H1 (cell line): ENCODE measurements around the gene CATSPERD. TPM values are rescaled to one million over a fixed set of nuclear protein-coding genes. Genes with fewer than 3 reads are reported as not detected.

Experiments used
- CTCF ChIA-PET: fragments of 300-600 bp; sonication (Branson Sonifier 250); formaldehyde crosslinking; loops from one replicate; lab custom pipeline; 2021; ENCODE audit not compliant: partially characterized antibody; lab: Charles Lee
- POLR2A ChIA-PET: fragments of 300-600 bp; sonication (Branson Sonifier 250); formaldehyde crosslinking; loops from one replicate; lab custom pipeline; 2021; ENCODE audit warnings: inconsistent platforms; ENCODE audit not compliant: partially characterized antibody; lab: Charles Lee
- DNase-seq, 2 experiments: peaks; one replicate each; pipeline versions ENCODE4 v3.0.0 to v3.0.0-alpha.2; 2010 to 2022; ENCODE audit warnings: low spot score in 2 of 2, low read depth in 1 of 2, mixed read lengths in 1 of 2
- FAIRE-seq: peaks from 2 replicates; lab custom pipeline; 2011; peaks lifted over from hg19 to GRCh38; lab: Jason Lieb, UNC
- H2AFZ ChIP-seq: 2 replicates; pipeline ENCODE4 v1.8.1; 2012; ENCODE audit warnings: low read length, inconsistent platforms
- H2AK5ac ChIP-seq: 2 replicates; pipeline ENCODE4 v1.6.1; 2013; ENCODE audit warnings: low read depth, low read length
- H2BK120ac ChIP-seq: replicated peaks from 2 replicates; pipeline ENCODE3; 2013; ENCODE audit warnings: low read depth, low read length, inconsistent platforms
- H2BK12ac ChIP-seq: 2 replicates; pipeline ENCODE4 v1.6.1; 2013; ENCODE audit warnings: low read depth, low read length
- H2BK15ac ChIP-seq: 2 replicates; pipeline ENCODE4 v1.6.1; 2013; ENCODE audit warnings: low read length
- H2BK20ac ChIP-seq: 2 replicates; pipeline ENCODE4 v1.6.1; 2013; ENCODE audit warnings: low read length
- H2BK5ac ChIP-seq: 2 replicates; pipeline ENCODE4 v1.6.1; 2013; ENCODE audit warnings: low read depth, low read length
- H3K14ac ChIP-seq: 2 replicates; pipeline ENCODE4 v1.6.1; 2013; ENCODE audit warnings: inconsistent platforms; ENCODE audit not compliant: insufficient read length
- H3K18ac ChIP-seq: 2 replicates; pipeline ENCODE4 v1.6.1; 2013; ENCODE audit warnings: low read length; ENCODE audit errors: extremely low read depth
- H3K23ac ChIP-seq: 2 replicates; pipeline ENCODE4 v1.6.1; 2013; ENCODE audit warnings: inconsistent platforms; ENCODE audit not compliant: insufficient read length
- H3K23me2 ChIP-seq: 2 replicates; pipeline ENCODE4 v1.6.1; 2013; ENCODE audit warnings: low read depth, low read length
- H3K27ac ChIP-seq: 2 replicates; pipeline ENCODE4 v1.6.1; 2011; ENCODE audit warnings: low read depth, low read length, inconsistent platforms
- H3K27me3 ChIP-seq, 4 experiments: replicated peaks in 1 of 4; 1 replicate in 1 of 4; 2 replicates in 3 of 4; pipeline versions ENCODE4 v1.6.1 to v1.8.1; 2011 to 2013; ENCODE audit warnings: low read length in 3 of 4, mild to moderate bottlenecking in 3 of 4, inconsistent platforms in 2 of 4, mixed read lengths in 2 of 4, moderate library complexity in 1 of 4; ENCODE audit not compliant: control insufficient read depth in 3 of 4, insufficient read depth in 3 of 4; ENCODE audit errors: extremely low read depth in 1 of 4
- H3K36me3 ChIP-seq, 4 experiments: 2 replicates each; pipeline versions ENCODE4 v1.6.1 to v1.8.1; 2011 to 2013; ENCODE audit warnings: mild to moderate bottlenecking in 4 of 4, low read length in 3 of 4, moderate library complexity in 2 of 4, control low read depth in 1 of 4, inconsistent platforms in 1 of 4; ENCODE audit not compliant: insufficient read depth in 4 of 4, control insufficient read depth in 2 of 4
- H3K4ac ChIP-seq: replicated peaks from 2 replicates; pipeline ENCODE3; 2013; ENCODE audit warnings: low read length, low read depth, mixed read lengths, inconsistent platforms; ENCODE audit not compliant: insufficient read length
- H3K4me1 ChIP-seq, 4 experiments: replicated peaks in 1 of 4; 1 replicate in 1 of 4; 2 replicates in 3 of 4; pipeline versions ENCODE4 v1.6.1 to v1.8.1; 2011 to 2013; ENCODE audit warnings: low read length in 3 of 4, inconsistent platforms in 2 of 4, mixed read lengths in 1 of 4; ENCODE audit not compliant: insufficient read depth in 4 of 4, control insufficient read depth in 3 of 4
- H3K4me2 ChIP-seq, 2 experiments: 2 replicates each; pipeline versions ENCODE4 v1.6.1 to v1.8.1; 2011 to 2013; ENCODE audit warnings: low read depth in 2 of 2, low read length in 2 of 2, control low read depth in 1 of 2, inconsistent platforms in 1 of 2, mild to moderate bottlenecking in 1 of 2; ENCODE audit not compliant: insufficient read depth in 1 of 2
- H3K4me3 ChIP-seq, 4 experiments: fragments of 200-600, 300-600 bp in 1 of 4; sonication (generic), shearing (Covaris generic), sonication (Bioruptor Twin) in 1 of 4; 2 replicates each; pipeline versions ENCODE4 v1.5.1 to v1.8.1; 2011 to 2016; ENCODE audit warnings: low read length in 4 of 4, low read depth in 3 of 4, control low read depth in 2 of 4, inconsistent platforms in 2 of 4, mild to moderate bottlenecking in 2 of 4, mixed read lengths in 1 of 4, moderate library complexity in 1 of 4; ENCODE audit not compliant: insufficient read depth in 2 of 4; ENCODE audit errors: extremely low read depth in 1 of 4
- H3K56ac ChIP-seq: replicated peaks from 2 replicates; pipeline ENCODE3; 2013; ENCODE audit warnings: low read depth, mild to moderate bottlenecking, mixed read lengths, low read length, inconsistent platforms; ENCODE audit not compliant: insufficient read length
- H3K79me1 ChIP-seq: 2 replicates; pipeline ENCODE4 v1.6.1; 2013; ENCODE audit warnings: low read depth, low read length, control low read depth
- H3K79me2 ChIP-seq, 2 experiments: 2 replicates each; pipeline versions ENCODE4 v1.6.1 to v1.8.1; 2012 to 2013; ENCODE audit warnings: low read length in 2 of 2, mild to moderate bottlenecking in 2 of 2, inconsistent platforms in 1 of 2; ENCODE audit not compliant: insufficient read depth in 2 of 2, control insufficient read depth in 1 of 2
- H3K9ac ChIP-seq, 4 experiments: replicated peaks in 1 of 4; 1 replicate in 1 of 4; 2 replicates in 3 of 4; pipeline versions ENCODE4 v1.6.1 to v1.8.1; 2011 to 2013; ENCODE audit warnings: low read depth in 3 of 4, low read length in 3 of 4, control low read depth in 2 of 4, mild to moderate bottlenecking in 2 of 4, moderate library complexity in 2 of 4, inconsistent platforms in 1 of 4; ENCODE audit errors: extremely low read depth in 1 of 4
- H3K9me3 ChIP-seq, 2 experiments: 2 replicates each; pipeline versions ENCODE4 v1.6.1 to v1.8.1; 2012 to 2013; ENCODE audit warnings: mild to moderate bottlenecking in 2 of 2, moderate library complexity in 2 of 2, control low read depth in 1 of 2, inconsistent platforms in 1 of 2, low read depth in 1 of 2, low read length in 1 of 2, mixed read lengths in 1 of 2; ENCODE audit not compliant: insufficient read depth in 2 of 2
- H4K20me1 ChIP-seq, 2 experiments: replicated peaks in 1 of 2; 2 replicates each; pipeline versions ENCODE3 to v1.8.1; 2011 to 2013; ENCODE audit warnings: inconsistent platforms in 2 of 2, low read length in 2 of 2, mild to moderate bottlenecking in 1 of 2; ENCODE audit not compliant: insufficient read depth in 2 of 2, control insufficient read depth in 1 of 2
- H4K5ac ChIP-seq: 2 replicates; pipeline ENCODE4 v1.6.1; 2013; ENCODE audit warnings: low read length, low read depth, mixed read lengths, inconsistent platforms; ENCODE audit not compliant: insufficient read length
- H4K8ac ChIP-seq: 2 replicates; pipeline ENCODE4 v1.8.0; 2013; ENCODE audit warnings: mild to moderate bottlenecking, moderate library complexity, low read length, inconsistent platforms; ENCODE audit not compliant: insufficient read depth; ENCODE audit errors: extremely low read depth
- H4K91ac ChIP-seq: replicated peaks from 2 replicates; pipeline ENCODE3; 2013; ENCODE audit warnings: low read length, mixed read lengths, inconsistent platforms; ENCODE audit not compliant: insufficient read length
- KDM1A ChIP-seq: fragments of 200-600, 300-600 bp; sonication (generic); IDR thresholded peaks from 2 replicates; pipeline ENCODE4 v1.7.1; 2016; ENCODE audit warnings: mild to moderate bottlenecking, low read length, borderline replicate concordance
- MAFK ChIP-seq: IDR thresholded peaks from 2 replicates; pipeline ENCODE4 v1.6.1; 2012; ENCODE audit warnings: low read depth, mild to moderate bottlenecking, improper control_type of control experiment, low read length
- SIRT6 ChIP-seq: IDR thresholded peaks from one replicate; pipeline ENCODE4 v1.7.1; 2012; ENCODE audit warnings: low read length, inconsistent platforms
- TCF12 ChIP-seq: IDR thresholded peaks from 2 replicates; pipeline ENCODE4 v1.6.1; 2011; ENCODE audit warnings: low read depth, mild to moderate bottlenecking, low read length
- WGBS, 2 experiments: shearing (Covaris generic) in 1 of 2; methylation state at CpG; one replicate each; pipeline versions ENCODE4 v1.1.6 to v1.1.7; 2013 to 2015; ENCODE audit warnings: low lambda C conversion rate in 2 of 2, mixed read lengths in 2 of 2, inconsistent platforms in 1 of 2, low coverage in 1 of 2, missing lambda C conversion rate in 1 of 2; ENCODE audit not compliant: insufficient replicate concordance in 2 of 2, insufficient coverage in 1 of 2, insufficient read length in 1 of 2; ENCODE audit errors: extremely low coverage in 1 of 2, missing lambda C conversion rate in 1 of 2; 5-methylcytosine and 5-hydroxymethylcytosine counted together
- polyA plus RNA-seq, 7 experiments: library from polyadenylated mRNA; depleted of rRNA in 3 of 7; stranded (reverse) in 5 of 7; unstranded in 2 of 7; fragments of >200 nt in 5 of 7; fragments of 200-250 nt in 2 of 7; gene quantifications; 1 replicate in 5 of 7; 2 replicates in 1 of 7; 4 replicates in 1 of 7; pipeline versions ENCODE4 v1.2.1 to v1.2.3, GENCODE V29; 2011 to 2013; ENCODE audit warnings: missing spikeins in 2 of 7, mixed read lengths in 2 of 7
- total RNA-seq: library from RNA; stranded (reverse); fragmentation: NEBNext Ultra II Directional; extraction: Animal tissue kit (Norgen Biotek cat#: 25700); gene quantifications from 2 replicates; pipeline ENCODE4 v1.2.1, GENCODE V29; 2021
- TF ChIP-seq, protein P1 (sequence below): IDR thresholded peaks from 2 replicates; pipeline ENCODE4 v1.6.1; 2012; ENCODE audit warnings: inconsistent platforms
- TF ChIP-seq, protein P2 (sequence below): IDR thresholded peaks from 2 replicates; pipeline ENCODE4 v1.6.1; 2011; ENCODE audit warnings: low read depth, mild to moderate bottlenecking, low read length; ENCODE audit not compliant: insufficient read depth

CATSPERD gene
- total and polyA plus RNA-seq, 2 of the 8 experiments (the other 6 are each of a cell fraction or from before 2014, with no cell fraction given): 0.12 TPM; not detected in 1

DNA sequence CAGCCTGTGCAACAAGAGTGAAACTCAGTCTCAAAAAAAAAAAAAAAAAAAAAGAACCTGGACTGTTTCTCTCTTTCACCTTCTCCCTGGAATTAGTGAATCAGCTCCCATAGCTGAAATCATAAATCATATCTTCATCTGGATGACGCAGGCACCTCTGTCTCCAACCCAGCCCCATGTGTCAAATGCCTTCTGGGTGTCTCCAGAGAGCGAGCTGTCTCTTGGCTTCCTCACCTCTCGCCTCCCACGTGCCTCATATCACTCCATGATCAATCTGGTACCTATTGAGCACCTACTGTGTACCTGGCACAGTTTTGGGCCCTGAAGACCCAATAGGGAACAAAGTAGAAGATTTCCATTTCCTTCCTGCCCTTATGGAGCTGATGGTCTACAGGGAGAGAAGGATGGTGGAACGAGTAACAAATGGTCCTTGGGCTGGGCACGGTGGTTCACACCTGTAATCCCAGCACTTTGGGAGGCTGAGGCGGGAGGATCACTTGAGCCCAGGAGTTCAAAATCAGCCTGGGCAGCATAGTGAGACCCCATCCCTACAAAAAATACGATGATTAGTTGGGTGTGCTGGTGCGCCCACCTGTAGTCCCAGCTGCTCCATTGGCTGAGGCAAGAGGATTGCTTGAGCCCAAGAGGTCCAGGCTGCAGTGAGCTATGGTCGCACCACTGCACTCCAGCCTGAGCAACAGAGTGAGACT, 37.1 kb upstream of the CATSPERD start:
- Histone ChIP-seq H3K27ac (no peak overlapping the region), H2AFZ (no peak overlapping the region), H2BK15ac (no peak overlapping the region), H3K36me3 (0 out of 8 replicates have a peak, but pooled peaks cover 0 to 2% (median 0%) of the 10 kb centered on the region in 4 experiments), H4K20me1 (peaks cover 0 to 10% of the 10 kb centered on the region in 2 experiments), H3K14ac (no peak overlapping the region), H3K23me2 (peaks cover 18% of the 10 kb centered on the region; the same call in 1 of the 2 replicates), H2BK120ac (no peak overlapping the region), H3K23ac (no peak overlapping the region), H3K27me3 (no peaks in the 10 kb centered on the region), H3K9me3 (no peaks in the 10 kb centered on the region), H3K79me1 (0 out of 2 replicates have a peak, but pooled peaks cover 3% of the 10 kb centered on the region), H4K8ac (no peak overlapping the region), H3K4ac (no peak overlapping the region), H3K4me1 (peaks cover 0 to 16% (median 2%) of the 10 kb centered on the region in 4 experiments; a peak in 5 of 7 replicates), H3K9ac (no peak overlapping the region), H2BK20ac (no peak overlapping the region), H3K79me2 (no peaks in the 10 kb centered on the region), H2BK5ac (no peak overlapping the region), H3K18ac (no peak overlapping the region), H4K91ac (no peak overlapping the region), H3K56ac (no peak overlapping the region), H2AK5ac (no peak overlapping the region), H3K4me3 (no peak overlapping the region), H2BK12ac (no peak overlapping the region), H3K4me2 (no peak overlapping the region), H4K5ac (no peak overlapping the region)
- 83% methylated on average over 10 of the region's 10 CpGs; no CpG with 5 or more reads in 1 of the 2 experiments for WGBS, 2 experiments
- ChIA-PET CTCF (no interaction called here), POLR2A (interaction anchor here (0.6 to 1.5 kb wide), 4 partner anchors 8 to 38 kb away, joined by 3 to 5 read pairs (median 4); partner anchors contain the start of genes CATSPERD and LONP1)
- no peak for FAIRE-seq
- no peak for DNase-seq
- TF ChIP-seq, protein P1, sequence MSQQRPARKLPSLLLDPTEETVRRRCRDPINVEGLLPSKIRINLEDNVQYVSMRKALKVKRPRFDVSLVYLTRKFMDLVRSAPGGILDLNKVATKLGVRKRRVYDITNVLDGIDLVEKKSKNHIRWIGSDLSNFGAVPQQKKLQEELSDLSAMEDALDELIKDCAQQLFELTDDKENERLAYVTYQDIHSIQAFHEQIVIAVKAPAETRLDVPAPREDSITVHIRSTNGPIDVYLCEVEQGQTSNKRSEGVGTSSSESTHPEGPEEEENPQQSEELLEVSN: no peak
- TF ChIP-seq MAFK (no peak), SIRT6 (no peak), TCF12 (no peak), KDM1A (no peak)
- TF ChIP-seq, protein P2, sequence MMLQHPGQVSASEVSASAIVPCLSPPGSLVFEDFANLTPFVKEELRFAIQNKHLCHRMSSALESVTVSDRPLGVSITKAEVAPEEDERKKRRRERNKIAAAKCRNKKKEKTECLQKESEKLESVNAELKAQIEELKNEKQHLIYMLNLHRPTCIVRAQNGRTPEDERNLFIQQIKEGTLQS: no peak
